ENCODE data around the gene FIP1L1.
A peak's percentile ranks its signal among the peaks of the same experiment; 100 is the strongest.
"Not testable (repeated sequence)": the region's sequence is repeated elsewhere in the genome, so short reads cannot be mapped to it uniquely, and the experiment has no call there.

Gene FIP1L1

GRCh38 chr4:53365121-53365485 lies 12.3 kb upstream of the FIP1L1 start:
- Mint-ChIP-seq H3K36me3 (ENCODE audit: insufficient read depth) (peaks cover 26% of the 10 kb centered on the region), H3K27ac (peak overlapping the region; percentile 92 to 96), H3K9me3 (no peaks in the 10 kb centered on the region), H3K27me3 (peaks cover 10 to 11% of the 10 kb centered on the region in 2 donors), H3K4me1 (ENCODE audit: low read depth in 2 of 2) (peaks cover 30 to 49% of the 10 kb centered on the region in 2 donors), H3K4me3 (peak overlapping the region; percentile 85 to 93)
- DNase-seq (peak in 1 of 3 experiments; percentile 5), ATAC-seq (replicated peaks) (no peak)

- DNase-seq (peak; percentile 95 to 97 (median 97)), ATAC-seq (replicated peaks) (peak; percentile 97)
- peaks cover 26% of the 10 kb centered on the region for H3K36me3 Mint-ChIP-seq (ENCODE audit: insufficient read depth)
- peak within 1 kb of the TSS; percentile 92 to 96 for H3K27ac Mint-ChIP-seq
- H3K9me3 Mint-ChIP-seq, result no peaks in the 10 kb centered on the region
- peaks cover 26 to 43% of the 10 kb centered on the region in 2 donors for H3K4me1 Mint-ChIP-seq (ENCODE audit: low read depth in 2 of 2)
- peaks cover 13 to 16% of the 10 kb centered on the region in 2 donors for H3K27me3 Mint-ChIP-seq
- peak within 1 kb of the TSS; percentile 85 to 93 for H3K4me3 Mint-ChIP-seq
These were observed 11.7 kb upstream of the FIP1L1 start, which contains the start of gene SCFD2 for GRCh38 chr4:53365486-53366300. Gene SCFD2, minus strand, starts transcription at chr4:53366061.

- ATAC-seq (replicated peaks), result peak; percentile 24
- H3K36me3 Mint-ChIP-seq (ENCODE audit: insufficient read depth), result peaks cover 26% of the 10 kb centered on the region
- DNase-seq, result no peak
- H3K4me1 Mint-ChIP-seq (ENCODE audit: low read depth in 2 of 2), result peaks cover 22 to 39% of the 10 kb centered on the region in 2 donors
- no peaks in the 10 kb centered on the region for H3K9me3 Mint-ChIP-seq
- peak overlapping the region; percentile 85 to 93 for H3K4me3 Mint-ChIP-seq
- peak overlapping the region; percentile 92 to 96 for H3K27ac Mint-ChIP-seq
- peaks cover 20 to 22% of the 10 kb centered on the region in 2 donors for H3K27me3 Mint-ChIP-seq
These were observed 11.1 kb upstream of the FIP1L1 start for GRCh38 chr4:53366301-53366716.

GRCh38 chr4:53367721-53368120 lies 9.7 kb upstream of the FIP1L1 start:
- Mint-ChIP-seq H3K4me1 (ENCODE audit: low read depth in 2 of 2) (peaks cover 13 to 28% of the 10 kb centered on the region in 2 donors), H3K4me3 (peak overlapping the region in 1 of 2 donors; percentile 93), H3K27me3 (peaks cover 32 to 35% of the 10 kb centered on the region in 2 donors), H3K36me3 (ENCODE audit: insufficient read depth) (peaks cover 26% of the 10 kb centered on the region), H3K27ac (no peak overlapping the region), H3K9me3 (no peaks in the 10 kb centered on the region)
- ATAC-seq (replicated peaks), result no peak
- no peak for DNase-seq

GRCh38 chr4:53371049-53371448 lies 6.4 kb upstream of the FIP1L1 start:
- Mint-ChIP-seq H3K36me3 (ENCODE audit: insufficient read depth) (peaks cover 11% of the 10 kb centered on the region), H3K4me3 (no peak overlapping the region), H3K27me3 (peaks cover 32 to 35% of the 10 kb centered on the region in 2 donors), H3K4me1 (ENCODE audit: low read depth in 2 of 2) (peaks cover 3 to 11% of the 10 kb centered on the region in 2 donors), H3K9me3 (no peaks in the 10 kb centered on the region), H3K27ac (no peak overlapping the region)
- DNase-seq, result no peak
- no peak for ATAC-seq (replicated peaks)

GRCh38 chr4:53371843-53372521 lies 5.5 kb upstream of the FIP1L1 start:
- Mint-ChIP-seq H3K27me3 (peaks cover 32 to 35% of the 10 kb centered on the region in 2 donors), H3K27ac (no peak overlapping the region), H3K4me3 (no peak overlapping the region), H3K4me1 (ENCODE audit: low read depth in 2 of 2) (peaks cover 2 to 5% of the 10 kb centered on the region in 2 donors), H3K9me3 (no peaks in the 10 kb centered on the region), H3K36me3 (ENCODE audit: insufficient read depth) (peaks cover 4% of the 10 kb centered on the region)
- no peak for DNase-seq
- no peak for ATAC-seq (replicated peaks)

GRCh38 chr4:53374777-53375258 lies 2.6 kb upstream of the FIP1L1 start:
- H3K4me1 Mint-ChIP-seq (ENCODE audit: low read depth in 2 of 2), result peaks cover 12 to 25% of the 10 kb centered on the region in 2 donors
- no peaks in the 10 kb centered on the region for H3K9me3 Mint-ChIP-seq
- DNase-seq (no peak), ATAC-seq (replicated peaks) (no peak)
- no peak overlapping the region for H3K4me3 Mint-ChIP-seq
- peaks cover 20% of the 10 kb centered on the region for H3K36me3 Mint-ChIP-seq (ENCODE audit: insufficient read depth)
- no peak overlapping the region for H3K27ac Mint-ChIP-seq
- H3K27me3 Mint-ChIP-seq, result peaks cover 24 to 28% of the 10 kb centered on the region in 2 donors

GRCh38 chr4:53376900-53377299 lies 541 bp upstream of the FIP1L1 start:
- H3K4me3 Mint-ChIP-seq, result peak overlapping the region; percentile 94 to 96
- H3K27ac Mint-ChIP-seq, result peak overlapping the region; percentile 99
- no peak for ATAC-seq (replicated peaks)
- peaks cover 18 to 31% of the 10 kb centered on the region in 2 donors for H3K4me1 Mint-ChIP-seq (ENCODE audit: low read depth in 2 of 2)
- peaks cover 6 to 7% of the 10 kb centered on the region in 2 donors for H3K27me3 Mint-ChIP-seq
- DNase-seq, result no peak
- H3K36me3 Mint-ChIP-seq (ENCODE audit: insufficient read depth), result peaks cover 27% of the 10 kb centered on the region
- H3K9me3 Mint-ChIP-seq, result no peaks in the 10 kb centered on the region

GRCh38 chr4:53378171-53378482 lies 686 bp downstream of the FIP1L1 start:
- Mint-ChIP-seq H3K36me3 (ENCODE audit: insufficient read depth) (peaks cover 36% of the 10 kb centered on the region), H3K4me3 (peak overlapping the region; percentile 94 to 96), H3K27me3 (no peaks in the 10 kb centered on the region), H3K9me3 (no peaks in the 10 kb centered on the region), H3K27ac (peak overlapping the region; percentile 99), H3K4me1 (ENCODE audit: low read depth in 2 of 2) (peaks cover 18 to 31% of the 10 kb centered on the region in 2 donors)
- no peak for DNase-seq
- ATAC-seq (replicated peaks), result no peak

GRCh38 chr4:53380221-53380620 lies 2.8 kb downstream of the FIP1L1 start:
- H3K4me3 Mint-ChIP-seq, result peak overlapping the region in 1 of 2 donors; percentile 96
- peaks cover 18 to 38% of the 10 kb centered on the region in 2 donors for H3K4me1 Mint-ChIP-seq (ENCODE audit: low read depth in 2 of 2)
- DNase-seq (no peak), ATAC-seq (replicated peaks) (no peak)
- H3K27me3 Mint-ChIP-seq, result no peaks in the 10 kb centered on the region
- no peaks in the 10 kb centered on the region for H3K9me3 Mint-ChIP-seq
- H3K36me3 Mint-ChIP-seq (ENCODE audit: insufficient read depth), result peaks cover 55% of the 10 kb centered on the region
- no peak overlapping the region for H3K27ac Mint-ChIP-seq

GRCh38 chr4:53409479-53409878 lies 32.0 kb downstream of the FIP1L1 start:
- ATAC-seq (replicated peaks); H3K27me3 Mint-ChIP-seq; H3K9me3 Mint-ChIP-seq; H3K27ac Mint-ChIP-seq; DNase-seq; H3K4me3 Mint-ChIP-seq: not testable (repeated sequence)
- H3K36me3 Mint-ChIP-seq (ENCODE audit: insufficient read depth), result peaks cover 14% of the 10 kb centered on the region
- peaks cover 36 to 51% of the 10 kb centered on the region in 2 donors for H3K4me1 Mint-ChIP-seq (ENCODE audit: low read depth in 2 of 2)

- no peaks in the 10 kb centered on the region for H3K27me3 Mint-ChIP-seq
- no peaks in the 10 kb centered on the region for H3K9me3 Mint-ChIP-seq
- H3K27ac Mint-ChIP-seq, result peak overlapping the region in 1 of 2 donors; percentile 60
- peaks cover 4 to 24% of the 10 kb centered on the region in 2 donors for H3K4me1 Mint-ChIP-seq (ENCODE audit: low read depth in 2 of 2)
- no peak overlapping the region for H3K4me3 Mint-ChIP-seq
- ATAC-seq (replicated peaks), result no peak
- peaks cover 26% of the 10 kb centered on the region for H3K36me3 Mint-ChIP-seq (ENCODE audit: insufficient read depth)
- DNase-seq, result no peak
These were observed 41.8 kb downstream of the FIP1L1 start for GRCh38 chr4:53419208-53419607.

GRCh38 chr4:53421791-53422190 lies 44.4 kb downstream of the FIP1L1 start:
- no peaks in the 10 kb centered on the region for H3K9me3 Mint-ChIP-seq
- H3K36me3 Mint-ChIP-seq (ENCODE audit: insufficient read depth), result peaks cover 19% of the 10 kb centered on the region
- no peak for DNase-seq
- H3K27me3 Mint-ChIP-seq, result no peaks in the 10 kb centered on the region
- peaks cover 8 to 25% of the 10 kb centered on the region in 2 donors for H3K4me1 Mint-ChIP-seq (ENCODE audit: low read depth in 2 of 2)
- ATAC-seq (replicated peaks), result no peak
- no peak overlapping the region for H3K27ac Mint-ChIP-seq
- no peak overlapping the region for H3K4me3 Mint-ChIP-seq
